ENCODE data around the gene ADAMTSL3. TPM values are rescaled to one million over a fixed set of nuclear protein-coding genes. Genes with fewer than 3 reads are reported as not detected.

ADAMTSL3 gene
- total and polyA plus RNA-seq, 2 donors (not counting 1 experiment from before 2014, with no cell fraction given), result 0.01 TPM; not detected in 1

DNA sequence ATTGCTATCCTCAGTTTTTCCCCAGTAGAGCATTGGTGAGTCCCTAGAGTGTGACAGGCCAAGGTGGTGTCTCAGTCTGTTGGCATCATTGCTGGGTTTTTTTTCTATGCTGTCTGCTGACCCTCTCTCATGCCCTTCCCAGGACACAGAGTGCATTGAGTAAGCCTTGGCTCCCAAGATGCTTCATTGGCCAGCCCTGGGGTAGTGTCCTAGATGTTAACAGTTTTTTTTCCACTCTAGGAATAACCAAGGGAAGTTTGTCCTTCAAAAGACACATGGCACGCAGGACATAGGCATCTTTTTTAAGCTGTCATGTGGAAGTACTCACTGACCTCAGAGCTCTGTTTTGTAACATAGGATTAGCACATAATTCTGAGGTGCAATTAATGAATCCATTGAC lies 19.5 kb downstream of the ADAMTSL3 start:
- Mint-ChIP-seq H3K4me1 (no peaks in the 10 kb centered on the region), H3K9me3 (ENCODE audit: insufficient read depth) (no peaks in the 10 kb centered on the region), H3K4me3 (no peak overlapping the region), H3K27ac (no peak overlapping the region), H3K27me3 (no peaks in the 10 kb centered on the region)
- Histone ChIP-seq H3K9ac (ENCODE audit: low read length) (no peak overlapping the region), H3K79me2 (ENCODE audit: control insufficient read depth, insufficient read depth, low read length) (no peaks in the 10 kb centered on the region), H3K36me3 (replicated peaks in 1 of 2; ENCODE audit: control extremely low read depth in 1 of 2, control insufficient read depth in 1 of 2, extremely low read depth in 1 of 2, insufficient read depth in 2 of 2, low read length in 1 of 2) (no peaks in the 10 kb centered on the region), H3K9me3 (ENCODE audit: control extremely low read depth in 1 of 3, control insufficient read depth in 2 of 3, insufficient read depth in 1 of 3, low read length in 2 of 3) (peaks cover 0 to 2% (median 0%) of the 10 kb centered on the region in 3 donors), H3K4me3 (ENCODE audit: control extremely low read depth in 1 of 5, extremely low read depth in 1 of 5, insufficient read depth in 1 of 5, low read depth in 2 of 5, low read length in 4 of 5) (no peak overlapping the region), H2AFZ (ENCODE audit: insufficient read depth, low read depth, low read length, poor library complexity, severe bottlenecking) (no peak overlapping the region), H3K27me3 (replicated peaks in 1 of 4; ENCODE audit: control extremely low read depth in 1 of 4, control insufficient read depth in 3 of 4, insufficient read depth in 4 of 4, low read length in 3 of 4) (no peaks in the 10 kb centered on the region), H3K4me2 (replicated peaks; ENCODE audit: low read depth, low read length, poor library complexity, severe bottlenecking) (no peak overlapping the region), H4K20me1 (ENCODE audit: control insufficient read depth, insufficient read depth, low read length, poor library complexity, severe bottlenecking) (no peaks in the 10 kb centered on the region), H3K27ac (ENCODE audit: low read length in 2 of 2) (no peak overlapping the region), H3K4me1 (ENCODE audit: control insufficient read depth in 2 of 2, insufficient read depth in 2 of 2, low read length in 2 of 2) (no peaks in the 10 kb centered on the region)
- CTCF ChIA-PET, result no interaction called here
- ATAC-seq (ENCODE audit: low read depth) (no peak), DNase-seq (no peak)
- POLR2A ChIA-PET, result no interaction called here
- TF ChIP-seq, protein P1, sequence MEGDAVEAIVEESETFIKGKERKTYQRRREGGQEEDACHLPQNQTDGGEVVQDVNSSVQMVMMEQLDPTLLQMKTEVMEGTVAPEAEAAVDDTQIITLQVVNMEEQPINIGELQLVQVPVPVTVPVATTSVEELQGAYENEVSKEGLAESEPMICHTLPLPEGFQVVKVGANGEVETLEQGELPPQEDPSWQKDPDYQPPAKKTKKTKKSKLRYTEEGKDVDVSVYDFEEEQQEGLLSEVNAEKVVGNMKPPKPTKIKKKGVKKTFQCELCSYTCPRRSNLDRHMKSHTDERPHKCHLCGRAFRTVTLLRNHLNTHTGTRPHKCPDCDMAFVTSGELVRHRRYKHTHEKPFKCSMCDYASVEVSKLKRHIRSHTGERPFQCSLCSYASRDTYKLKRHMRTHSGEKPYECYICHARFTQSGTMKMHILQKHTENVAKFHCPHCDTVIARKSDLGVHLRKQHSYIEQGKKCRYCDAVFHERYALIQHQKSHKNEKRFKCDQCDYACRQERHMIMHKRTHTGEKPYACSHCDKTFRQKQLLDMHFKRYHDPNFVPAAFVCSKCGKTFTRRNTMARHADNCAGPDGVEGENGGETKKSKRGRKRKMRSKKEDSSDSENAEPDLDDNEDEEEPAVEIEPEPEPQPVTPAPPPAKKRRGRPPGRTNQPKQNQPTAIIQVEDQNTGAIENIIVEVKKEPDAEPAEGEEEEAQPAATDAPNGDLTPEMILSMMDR (IDR thresholded peaks at IDR 0.05), result no peak
- no peak for TF ChIP-seq EZH2 (IDR thresholded peaks at IDR 0.05; ENCODE audit: borderline replicate concordance, insufficient read depth, low read depth, low read length, poor library complexity, severe bottlenecking)
- no CpG with 5 or more reads among the region's 1 CpG for WGBS (ENCODE audit: insufficient coverage)
- intact Hi-C loops (cut with micrococcal nuclease), result no loop called here

DNA sequence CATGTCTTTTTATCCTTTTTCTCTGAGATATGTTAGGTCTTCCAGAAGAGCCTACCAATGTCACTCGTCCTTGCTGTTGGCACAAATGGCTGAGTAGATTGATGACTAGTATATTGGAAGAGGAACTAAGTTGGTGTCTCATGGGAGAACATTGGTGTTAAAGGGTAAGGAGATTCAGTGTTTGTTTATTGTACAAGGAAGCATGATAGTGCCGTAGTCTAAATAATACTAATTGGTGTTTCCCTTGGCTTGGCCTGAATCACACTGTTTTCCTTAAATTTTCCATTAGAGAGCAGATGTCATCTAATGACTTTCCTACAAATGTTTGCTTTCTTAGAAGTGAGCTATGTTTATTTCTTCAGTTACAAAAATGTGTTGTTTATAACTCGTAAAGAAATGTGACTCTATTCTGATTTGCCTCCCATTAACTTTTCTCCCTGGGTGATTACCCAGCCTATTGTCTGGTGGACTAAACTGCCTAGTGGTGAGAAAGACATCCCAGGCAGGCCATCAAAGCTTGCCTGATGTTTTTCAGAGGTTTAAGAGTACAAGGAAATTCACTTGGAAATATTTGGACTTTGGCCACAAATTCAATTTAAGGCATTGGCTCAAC lies 28.7 kb downstream of the ADAMTSL3 start:
- Histone ChIP-seq H3K9me3 (ENCODE audit: control extremely low read depth in 1 of 3, control insufficient read depth in 2 of 3, insufficient read depth in 1 of 3, low read length in 2 of 3) (peaks cover 0 to 3% (median 0%) of the 10 kb centered on the region in 3 donors), H3K27me3 (replicated peaks in 1 of 4; ENCODE audit: control extremely low read depth in 1 of 4, control insufficient read depth in 3 of 4, insufficient read depth in 4 of 4, low read length in 3 of 4) (no peaks in the 10 kb centered on the region), H3K36me3 (replicated peaks in 1 of 2; ENCODE audit: control extremely low read depth in 1 of 2, control insufficient read depth in 1 of 2, extremely low read depth in 1 of 2, insufficient read depth in 2 of 2, low read length in 1 of 2) (no peaks in the 10 kb centered on the region), H3K79me2 (ENCODE audit: control insufficient read depth, insufficient read depth, low read length) (no peaks in the 10 kb centered on the region), H3K4me3 (ENCODE audit: control extremely low read depth in 1 of 5, extremely low read depth in 1 of 5, insufficient read depth in 1 of 5, low read depth in 2 of 5, low read length in 4 of 5) (no peak overlapping the region), H3K9ac (ENCODE audit: low read length) (no peak overlapping the region), H3K4me2 (replicated peaks; ENCODE audit: low read depth, low read length, poor library complexity, severe bottlenecking) (no peak overlapping the region), H2AFZ (ENCODE audit: insufficient read depth, low read depth, low read length, poor library complexity, severe bottlenecking) (no peak overlapping the region), H3K4me1 (ENCODE audit: control insufficient read depth in 2 of 2, insufficient read depth in 2 of 2, low read length in 2 of 2) (no peaks in the 10 kb centered on the region), H3K27ac (ENCODE audit: low read length in 2 of 2) (no peak overlapping the region), H4K20me1 (ENCODE audit: control insufficient read depth, insufficient read depth, low read length, poor library complexity, severe bottlenecking) (no peaks in the 10 kb centered on the region)
- ATAC-seq (ENCODE audit: low read depth) (no peak), DNase-seq (no peak)
- H3K27me3 Mint-ChIP-seq, result peaks cover 10% of the 10 kb centered on the region
- intact Hi-C loops (cut with micrococcal nuclease), result no loop called here
- H3K4me1 Mint-ChIP-seq, result no peaks in the 10 kb centered on the region
- WGBS (ENCODE audit: insufficient coverage), result 78% methylated on average over 1 of the region's 3 CpGs
- H3K4me3 Mint-ChIP-seq, result no peak overlapping the region
- POLR2A ChIA-PET, result no interaction called here
- peaks cover 2% of the 10 kb centered on the region for H3K9me3 Mint-ChIP-seq (ENCODE audit: insufficient read depth)
- TF ChIP-seq, protein P1 (IDR thresholded peaks at IDR 0.05), result no peak
- no peak for TF ChIP-seq EZH2 (IDR thresholded peaks at IDR 0.05; ENCODE audit: borderline replicate concordance, insufficient read depth, low read depth, low read length, poor library complexity, severe bottlenecking)
- no peak overlapping the region for H3K27ac Mint-ChIP-seq
- CTCF ChIA-PET, result no interaction called here
